HL-60 (cell line): ENCODE measurements around the gene RAP1GAP2.
"Not testable (repeated sequence)": the region's sequence is repeated elsewhere in the genome, so short reads cannot be mapped to it uniquely, and the experiment has no call there.

ENCODE experiments used
- CTCF ChIP-seq: IDR thresholded peaks from one replicate; pipeline ENCODE4 v1.5.1; 2011; ENCODE audit warnings: low read length, control low read depth, inconsistent platforms; ENCODE audit not compliant: insufficient read depth
- GABPA ChIP-seq: IDR thresholded peaks from 2 replicates; pipeline ENCODE4 v1.6.1; 2012; ENCODE audit warnings: low read depth
- POLR2AphosphoS5 ChIP-seq: IDR thresholded peaks from 2 replicates; pipeline ENCODE4 v1.6.1; 2012; ENCODE audit warnings: low read depth
- REST ChIP-seq: IDR thresholded peaks from 2 replicates; pipeline ENCODE4 v1.6.1; 2012; ENCODE audit warnings: low read depth; ENCODE audit not compliant: insufficient replicate concordance

- not testable (repeated sequence) for TF ChIP-seq POLR2AphosphoS5, CTCF, REST, GABPA
Observed at GRCh38 chr17:2890778-2891177, 94.5 kb downstream of the RAP1GAP2 start.
